Measurements from ENCODE around the gene CREM. TPM values are rescaled to one million over a fixed set of nuclear protein-coding genes. Genes with fewer than 3 reads are reported as not detected.
"Not testable (repeated sequence)": the region's sequence is repeated elsewhere in the genome, so short reads cannot be mapped to it uniquely, and the experiment has no call there.

CREM gene
- polyA plus RNA-seq, 5 donors = 34.1 to 41.1 (median 38.0) TPM

DNA sequence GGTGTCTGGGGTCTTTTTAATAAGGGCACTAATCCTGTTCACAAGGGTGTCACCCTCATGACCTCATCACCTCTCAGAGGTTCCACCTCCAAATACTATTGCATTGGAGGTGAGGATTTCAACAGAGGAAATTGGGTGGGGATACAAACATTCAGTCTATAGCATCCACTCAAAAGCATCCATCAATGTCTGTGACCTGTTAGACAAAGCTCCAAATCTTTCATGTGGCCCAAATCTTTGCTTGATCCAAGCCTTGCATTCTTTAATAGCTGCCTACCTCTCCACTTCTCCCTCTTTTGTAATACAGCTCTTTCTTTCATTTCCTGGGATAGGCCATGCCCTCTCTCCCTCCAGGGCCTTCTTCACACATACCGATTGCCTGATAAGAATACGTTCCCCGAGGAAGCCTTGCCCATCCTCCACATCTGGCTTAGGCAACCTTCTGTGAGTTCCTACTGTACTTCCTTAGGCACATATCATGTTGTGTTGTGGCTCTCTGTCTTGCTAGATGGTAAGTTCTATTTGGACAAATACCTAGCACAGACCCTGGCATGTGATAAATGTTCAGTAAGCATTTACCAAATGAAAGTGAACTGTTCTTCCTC lies 66.1 kb downstream of the CREM start:
- no peak for DNase-seq

- no peak for DNase-seq
Measured at GRCh38 chr10:35194471-35194870, 67.8 kb downstream of the CREM start.

DNA sequence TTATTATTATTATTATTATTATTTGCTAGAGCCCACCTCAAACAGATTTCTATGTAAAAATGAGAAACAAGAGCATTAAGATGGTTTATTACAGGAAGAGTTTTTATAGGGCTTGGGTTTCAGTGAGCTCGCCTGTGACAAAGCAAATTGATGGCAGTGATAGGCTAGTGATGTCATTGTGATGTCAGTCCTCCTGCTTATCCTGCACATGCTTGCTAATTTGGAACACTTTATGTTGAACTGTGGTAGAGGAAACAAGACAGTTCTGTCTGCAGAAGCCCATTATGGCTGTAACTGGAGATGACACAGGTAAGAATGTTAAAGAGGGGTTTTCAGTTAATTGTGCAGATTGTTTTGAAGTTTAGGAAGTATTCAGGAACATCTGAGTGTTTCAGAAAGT lies 68.3 kb downstream of the CREM start:
- DNase-seq = no peak

GRCh38 chr10:35195361-35196306 lies 69.0 kb downstream of the CREM start:
- DNase-seq = peak; percentile 87 to 94

DNA sequence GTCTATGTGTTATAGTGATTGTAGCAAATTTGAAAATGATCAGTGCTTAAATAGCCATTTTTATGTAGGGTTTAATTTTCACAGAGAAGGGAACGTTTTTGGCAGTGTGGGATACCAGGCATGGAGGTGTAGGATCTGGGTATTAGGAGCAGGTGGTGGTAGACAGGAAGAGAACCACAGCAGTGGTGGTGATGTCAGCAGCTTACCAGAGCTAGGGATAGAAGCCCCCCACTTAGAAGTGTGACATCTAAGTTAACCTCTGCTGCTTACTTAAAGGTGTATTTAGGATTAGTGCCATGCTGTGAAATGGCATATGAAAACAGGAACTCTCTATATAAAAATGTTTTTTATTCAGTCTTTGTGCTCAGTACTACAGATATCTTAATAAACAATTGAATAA lies 73.8 kb downstream of the CREM start:
- DNase-seq = no peak

DNA sequence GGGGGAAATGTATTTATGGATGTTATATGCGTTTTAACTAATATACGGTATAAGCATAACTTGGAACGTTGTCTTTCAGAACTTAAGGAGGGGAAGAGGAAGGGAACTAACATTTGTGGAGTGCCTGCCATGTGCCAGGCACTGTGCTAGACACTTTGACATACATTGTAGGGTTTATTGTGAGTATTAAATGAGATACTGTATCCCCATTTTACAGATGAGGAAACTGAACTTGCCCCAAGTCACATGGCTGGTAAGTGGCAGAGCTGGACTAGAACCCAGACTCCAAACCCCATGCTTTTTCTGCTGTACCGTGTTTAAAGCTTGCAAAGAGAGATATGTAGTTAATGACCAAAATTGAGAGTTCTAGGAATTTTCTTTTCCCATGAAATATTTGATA lies 74.6 kb downstream of the CREM start:
- DNase-seq = no peak

DNA sequence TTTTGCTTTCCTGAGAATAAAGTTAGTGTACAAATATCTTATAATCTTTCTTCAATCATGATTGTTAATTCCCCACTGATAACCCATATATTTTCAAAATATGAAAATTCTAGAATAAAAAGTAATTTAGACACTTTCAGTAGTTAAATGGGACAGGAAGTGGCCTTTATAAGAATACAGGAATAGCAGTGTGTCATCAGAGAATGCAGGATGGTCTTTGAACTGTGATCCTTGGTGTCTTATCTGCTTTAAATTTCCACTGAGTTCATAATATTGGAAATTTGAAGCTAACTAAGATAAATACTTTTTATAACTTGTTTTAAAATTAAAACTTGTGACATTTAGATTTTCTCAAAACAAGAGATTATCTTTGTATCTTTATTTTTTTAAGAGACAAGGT lies 75.4 kb downstream of the CREM start:
- DNase-seq = no peak

GRCh38 chr10:35203745-35204144 lies 77.1 kb downstream of the CREM start:
- no peak for DNase-seq

DNA sequence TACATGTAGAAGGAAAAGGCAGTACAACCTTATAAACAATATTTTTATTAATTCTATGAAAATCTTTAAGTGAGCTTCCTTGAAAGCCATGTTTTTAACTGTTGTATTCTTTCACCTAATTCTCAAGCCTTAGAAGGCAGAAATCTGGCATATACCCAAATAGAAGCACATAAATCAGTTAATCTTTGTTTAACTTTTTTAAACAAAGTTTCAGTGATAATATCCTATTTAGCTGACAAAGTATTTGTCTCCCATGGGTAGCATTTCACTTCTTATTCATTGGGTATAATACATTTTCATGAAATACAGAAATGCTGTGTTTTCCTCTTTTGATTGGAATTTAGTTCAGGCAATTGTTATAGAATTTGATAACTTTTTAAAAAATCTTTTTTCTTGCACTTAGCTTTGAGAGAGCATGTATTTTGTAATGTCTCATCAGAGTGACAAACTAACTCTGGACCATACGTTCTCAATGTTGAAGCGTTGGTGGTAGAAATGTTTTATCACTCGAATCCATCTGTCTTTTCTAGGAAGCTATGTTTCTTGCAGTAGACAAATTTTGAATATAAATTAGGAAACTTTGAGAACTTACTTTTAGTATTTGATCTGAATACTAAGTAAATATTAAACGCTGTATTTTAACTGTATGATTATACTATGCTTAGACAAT lies 78.1 kb downstream of the CREM start:
- DNase-seq = no peak

GRCh38 chr10:35206274-35206673 lies 79.6 kb downstream of the CREM start:
- DNase-seq = no peak

DNA sequence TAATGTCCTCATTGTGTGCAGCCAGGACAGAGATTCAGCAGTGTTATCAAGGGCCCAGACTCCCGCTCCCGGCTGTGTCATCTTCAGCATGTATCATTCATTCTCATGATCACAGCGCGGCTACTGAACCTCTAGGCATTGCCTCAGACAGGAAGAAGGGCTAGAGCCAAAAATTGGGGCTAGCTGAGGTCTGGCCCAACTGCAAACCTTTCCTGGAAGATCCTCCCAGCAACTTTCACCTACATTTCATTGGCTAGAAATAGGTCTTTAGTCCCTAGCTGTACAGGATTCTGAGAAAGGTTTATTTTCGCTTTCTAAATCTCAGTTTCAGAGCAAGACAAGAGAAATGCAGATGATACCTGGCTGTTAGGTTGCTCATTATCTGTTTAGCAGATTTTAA lies 81.9 kb downstream of the CREM start:
- no peak for DNase-seq

DNA sequence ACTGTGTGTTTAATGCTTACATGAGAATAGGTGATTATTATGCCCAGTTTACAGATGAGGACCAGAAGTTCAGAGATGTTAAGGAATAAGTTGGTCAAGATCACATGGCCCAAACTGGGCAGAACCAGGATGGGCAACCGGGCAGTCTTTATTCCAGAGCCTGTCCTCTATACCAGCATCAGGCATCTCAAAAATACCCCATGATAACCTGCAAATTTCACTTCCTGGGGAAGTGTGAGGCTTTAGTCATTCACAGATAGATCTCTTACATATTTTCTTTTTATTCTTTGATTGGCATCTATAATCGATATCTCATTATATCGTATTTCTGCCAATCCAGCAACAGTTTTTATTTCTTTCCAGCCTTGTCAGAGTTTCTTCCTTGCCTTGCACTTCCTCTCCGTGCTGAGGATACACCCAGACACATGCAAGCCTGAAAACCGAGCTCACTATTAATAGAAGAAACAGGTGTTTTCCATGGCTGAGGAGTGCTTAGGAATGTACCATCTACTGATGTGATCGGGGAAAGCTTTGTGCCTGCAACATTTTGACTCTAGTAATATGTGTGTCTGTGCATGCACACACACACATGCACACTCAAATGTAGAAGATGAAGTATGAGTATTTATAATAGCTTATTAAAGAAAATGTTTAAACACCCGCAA lies 82.4 kb downstream of the CREM start:
- no peak for DNase-seq

DNA sequence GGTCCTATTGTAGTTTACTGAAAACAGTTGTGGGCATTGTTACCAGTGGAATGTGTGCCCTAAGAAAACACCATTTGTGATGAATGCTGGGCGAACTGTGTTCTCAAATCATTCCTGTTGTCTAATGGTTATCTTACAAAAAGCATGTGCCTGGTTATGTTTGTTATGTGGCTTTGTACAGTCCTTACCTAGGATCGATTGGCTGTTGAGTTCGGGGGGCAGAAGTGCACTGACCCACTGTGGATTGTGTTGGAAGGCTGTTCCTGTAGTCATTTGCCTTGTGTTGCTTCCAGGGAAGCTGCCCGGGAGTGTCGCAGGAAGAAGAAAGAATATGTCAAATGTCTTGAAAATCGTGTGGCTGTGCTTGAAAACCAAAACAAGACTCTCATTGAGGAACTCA lies 84.3 kb downstream of the CREM start:
- no peak for DNase-seq

DNA sequence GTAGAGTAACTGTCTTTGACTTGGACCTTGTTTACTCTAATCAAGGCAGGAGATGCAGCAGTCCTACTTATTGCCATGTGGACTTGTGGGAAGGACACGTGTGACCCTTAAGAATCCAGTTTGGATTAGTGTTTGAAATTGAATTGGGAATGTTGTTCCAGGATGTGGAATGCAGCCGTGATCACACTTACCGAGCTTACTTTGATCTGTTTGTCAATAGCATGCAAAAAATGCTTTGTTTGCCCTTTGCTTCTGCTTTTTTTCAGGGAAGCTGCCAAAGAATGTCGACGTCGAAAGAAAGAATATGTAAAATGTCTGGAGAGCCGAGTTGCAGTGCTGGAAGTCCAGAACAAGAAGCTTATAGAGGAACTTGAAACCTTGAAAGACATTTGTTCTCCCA lies 84.7 kb downstream of the CREM start:
- DNase-seq = no peak

DNA sequence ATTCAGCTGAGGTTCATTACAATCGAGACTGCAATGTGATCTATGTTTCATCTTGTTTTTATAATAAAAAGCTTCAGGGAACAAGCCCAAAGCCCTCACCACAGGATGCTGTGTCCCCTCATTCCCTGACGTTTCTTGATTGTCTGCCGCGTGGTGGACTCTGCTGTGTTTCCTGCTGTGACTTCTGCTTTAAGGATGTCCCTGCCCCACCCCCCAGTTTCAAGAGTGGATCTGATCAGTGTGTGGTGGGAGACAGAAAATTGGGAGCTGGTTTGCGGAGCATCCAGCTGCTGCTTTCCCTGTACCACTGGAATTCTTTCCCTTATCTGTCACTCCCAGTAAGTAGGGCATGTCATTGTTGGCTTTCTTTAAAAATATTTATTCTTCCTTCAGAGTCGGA lies 86.2 kb downstream of the CREM start:
- no peak for DNase-seq

DNA sequence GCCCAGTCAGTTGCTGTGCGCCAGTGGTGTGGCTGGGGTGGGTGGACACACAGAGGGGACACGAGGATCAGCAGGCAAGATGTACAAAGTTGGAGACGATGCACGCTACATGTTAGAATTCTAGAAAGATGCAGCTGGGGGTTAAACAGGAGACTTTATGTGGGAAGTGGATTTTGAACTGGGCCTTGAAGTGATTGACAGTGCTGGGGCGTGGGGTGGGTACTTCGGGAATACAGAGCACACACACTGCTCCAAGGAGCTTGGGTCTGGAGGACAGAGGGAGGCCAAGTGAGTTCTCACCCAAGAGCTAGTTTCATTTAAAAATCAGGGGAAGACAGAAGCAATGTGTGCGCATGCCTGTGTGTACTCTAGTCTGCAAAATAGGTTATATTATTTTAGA lies 87.1 kb downstream of the CREM start:
- DNase-seq = no peak

DNA sequence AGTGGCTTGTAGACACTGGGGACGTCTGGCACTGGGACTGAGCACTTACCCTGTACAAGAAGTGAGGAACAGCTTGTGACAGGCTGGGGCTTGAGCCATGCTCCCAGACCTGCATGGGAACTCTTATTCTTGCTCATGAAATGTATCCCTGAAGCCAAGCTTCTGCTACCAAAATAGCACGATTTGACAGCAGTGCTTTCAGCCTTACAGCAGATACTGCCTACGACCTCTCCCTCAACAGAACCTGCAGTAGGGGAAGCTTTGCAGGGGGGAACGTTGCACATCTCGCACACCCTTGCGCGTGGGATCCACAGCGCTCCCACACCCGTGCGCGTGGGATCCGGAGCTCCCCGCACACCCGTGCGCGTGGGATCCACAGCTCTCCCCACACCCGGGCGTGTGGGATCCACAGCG lies 88.0 kb downstream of the CREM start:
- no peak for DNase-seq

DNA sequence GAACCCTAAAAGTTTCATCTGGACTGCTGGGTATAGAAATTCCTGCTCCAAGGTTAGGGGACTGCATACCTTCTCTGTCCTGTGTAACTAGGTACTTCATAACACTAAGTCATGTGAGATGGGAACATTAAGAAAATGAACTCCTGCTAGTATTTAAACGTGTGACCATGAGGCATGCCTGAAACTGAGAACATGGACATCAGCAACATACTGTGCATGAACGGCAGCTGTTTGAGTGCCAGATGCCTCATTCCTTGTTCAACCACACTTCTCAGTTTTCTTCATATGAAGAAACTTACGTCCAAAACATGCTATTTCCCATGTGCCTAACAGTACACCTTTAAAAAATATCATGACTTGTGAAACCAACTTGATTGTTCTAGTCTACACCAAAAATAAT lies 88.5 kb downstream of the CREM start:
- DNase-seq = no peak

- no peak for DNase-seq
Measured at GRCh38 chr10:35216303-35216905, 89.8 kb downstream of the CREM start.

DNA sequence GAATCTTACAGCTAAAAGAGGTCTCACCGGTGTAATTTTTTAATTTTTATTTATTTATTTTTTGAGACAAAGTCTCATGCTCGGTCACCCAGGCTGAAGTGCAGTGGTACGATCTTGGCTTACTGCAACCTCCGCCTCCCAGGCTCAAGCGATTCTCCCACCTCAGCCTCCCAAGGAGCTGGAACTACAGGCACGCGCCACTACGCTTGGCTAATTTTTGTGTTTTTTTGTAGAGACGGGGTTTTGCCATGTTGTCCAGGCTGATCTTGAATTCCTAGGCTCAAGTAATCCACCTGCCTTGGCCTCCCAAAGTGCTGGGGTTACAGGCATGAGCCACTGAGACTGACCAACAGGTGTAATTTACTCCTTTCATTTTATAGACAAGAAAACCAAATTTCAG lies 90.3 kb downstream of the CREM start:
- not testable (repeated sequence) for DNase-seq

- peak; percentile 83 to 84 for DNase-seq
Measured at GRCh38 chr10:35217455-35217854, 90.8 kb downstream of the CREM start.

Data from right lung (tissue), 5 donors.